Gastroesophageal sphincter (tissue), 4 donors: ENCODE data around the gene MPND. TPM values are rescaled to one million over a fixed set of nuclear protein-coding genes. Genes with fewer than 3 reads are reported as not detected.

Source experiments
- ATAC-seq: fragments of 150-250 bp; one replicate; pipeline ENCODE4 v1.9.1; 2016; ENCODE audit warnings: mild to moderate bottlenecking, moderate library complexity
- H3K27ac ChIP-seq, 4 donors: fragments of 200-600 bp; sonication (generic) in 3 of 4; 1 replicate in 3 of 4; 2 replicates in 1 of 4; pipeline ENCODE4 v1.5.1; 2016 to 2019
- H3K27me3 ChIP-seq: fragments of 200-600 bp; sonication (generic); one replicate; pipeline ENCODE4 v1.5.1; 2019
- H3K36me3 ChIP-seq, 2 donors: fragments of 200-600 bp; sonication (generic); one replicate each; pipeline ENCODE4 v1.5.1; 2019; ENCODE audit warnings: control low read depth in 1 of 2
- H3K4me1 ChIP-seq, 3 donors: fragments of 200-600 bp; sonication (generic); 1 replicate in 2 of 3; 2 replicates in 1 of 3; pipeline ENCODE4 v1.5.1; 2016 to 2019; ENCODE audit warnings: control low read depth in 2 of 3
- H3K4me3 ChIP-seq, 2 donors: fragments of 200-600 bp; sonication (generic); one replicate each; pipeline ENCODE4 v1.5.1; 2019; ENCODE audit warnings: mild to moderate bottlenecking in 1 of 2, moderate library complexity in 1 of 2
- H3K9me3 ChIP-seq, 3 donors: fragments of 200-600 bp; sonication (generic); one replicate each; pipeline ENCODE4 v1.5.1; 2017 to 2019; ENCODE audit warnings: control low read depth in 2 of 3
- CTCF ChIP-seq, 4 experiments: fragments of 200-600 bp in 2 of 4; fragments of 450-650 bp in 2 of 4; sonication (generic) in 1 of 4; IDR thresholded peaks; one replicate each; pipeline ENCODE4 v1.5.1; 2017 to 2019; ENCODE audit warnings: antibody characterized with exemption in 4 of 4, mild to moderate bottlenecking in 2 of 4, moderate library complexity in 2 of 4
- EP300 ChIP-seq: sonication (generic); formaldehyde crosslinking; IDR thresholded peaks from one replicate; pipeline ENCODE4 v1.6.1; 2017; ENCODE audit warnings: antibody characterized with exemption, mild to moderate bottlenecking
- POLR2A ChIP-seq, 2 donors: fragments of 450-650 bp; IDR thresholded peaks; one replicate each; pipeline ENCODE4 v1.6.1; 2017; ENCODE audit warnings: antibody characterized with exemption in 2 of 2, mild to moderate bottlenecking in 2 of 2, moderate library complexity in 1 of 2
- POLR2AphosphoS5 ChIP-seq: sonication (generic); formaldehyde crosslinking; IDR thresholded peaks from one replicate; pipeline ENCODE4 v1.6.1; 2017; ENCODE audit warnings: antibody characterized with exemption
- WGBS, 2 donors: methylation state at CpG; one replicate each; pipeline ENCODE4 v1.1.5; 2018; ENCODE audit warnings: low coverage in 1 of 2; 5-methylcytosine and 5-hydroxymethylcytosine counted together
- total RNA-seq, 4 donors: library from RNA; depleted of rRNA; stranded (reverse); fragments of >200 nt; gene quantifications; one replicate each; pipeline ENCODE4 v1.1.0, GENCODE V29; 2016

Gene MPND
- total RNA-seq, 4 donors from 2014 or later: 4.7 to 7.5 (median 6.0) TPM

GRCh38 chr19:4403005-4403761, 59.8 kb downstream of the MPND start:
- no peaks in the 10 kb centered on the region for H3K36me3 ChIP-seq
- no peak for TF ChIP-seq POLR2AphosphoS5
- TF ChIP-seq CTCF (IDR thresholded peaks at IDR 0.05): no peak
- 0 to 40% methylated on average over 4 to 5 of the region's 32 CpGs for WGBS, 2 donors
- peaks cover 0 to 44% (median 19%) of the 10 kb centered on the region in 3 donors for H3K4me1 ChIP-seq
- ATAC-seq: no peak
- no peaks in the 10 kb centered on the region for H3K9me3 ChIP-seq
- H3K27me3 ChIP-seq: no peaks in the 10 kb centered on the region
- H3K27ac ChIP-seq: peak overlapping the region in 3 of 4 donors; percentile 85 to 91 (median 90)
- peak overlapping the region; percentile 66 to 92 for H3K4me3 ChIP-seq

GRCh38 chr19:4405977-4406376, 62.6 kb downstream of the MPND start:
- H3K9me3 ChIP-seq: no peaks in the 10 kb centered on the region
- H3K4me1 ChIP-seq: peaks cover 0 to 23% (median 9%) of the 10 kb centered on the region in 3 donors
- H3K27ac ChIP-seq: no peak overlapping the region
- no peak overlapping the region for H3K4me3 ChIP-seq
- H3K27me3 ChIP-seq: no peaks in the 10 kb centered on the region
- ATAC-seq: no peak
- peaks cover 0 to 16% of the 10 kb centered on the region in 2 donors for H3K36me3 ChIP-seq
- 71 to 80% methylated on average over 2 to 8 of the region's 8 CpGs for WGBS, 2 donors
- TF ChIP-seq EP300 (no peak), POLR2A (IDR thresholded peaks at IDR 0.05) (no peak), POLR2AphosphoS5 (no peak), CTCF (IDR thresholded peaks at IDR 0.05) (no peak)

- no peaks in the 10 kb centered on the region for H3K27me3 ChIP-seq
- H3K36me3 ChIP-seq: peaks cover 0 to 16% of the 10 kb centered on the region in 2 donors
- TF ChIP-seq POLR2AphosphoS5 (no peak), POLR2A (IDR thresholded peaks at IDR 0.05) (no peak), EP300 (no peak), CTCF (IDR thresholded peaks at IDR 0.05) (no peak)
- WGBS, 2 donors: 92 to 93% methylated on average over 2 to 3 of the region's 7 CpGs
- H3K4me3 ChIP-seq: no peak overlapping the region
- no peak for ATAC-seq
- no peaks in the 10 kb centered on the region for H3K9me3 ChIP-seq
- H3K4me1 ChIP-seq: peaks cover 0 to 16% (median 8%) of the 10 kb centered on the region in 3 donors
- no peak overlapping the region for H3K27ac ChIP-seq
These were observed 63.3 kb downstream of the MPND start for GRCh38 chr19:4406626-4407025.

GRCh38 chr19:4409123-4409933, 66.0 kb downstream of the MPND start:
- H3K9me3 ChIP-seq: no peaks in the 10 kb centered on the region
- ATAC-seq: no peak
- no peaks in the 10 kb centered on the region for H3K27me3 ChIP-seq
- no peak for TF ChIP-seq POLR2A (IDR thresholded peaks at IDR 0.05)
- TF ChIP-seq CTCF (IDR thresholded peaks at IDR 0.05): no peak
- TF ChIP-seq EP300: no peak
- no peak for TF ChIP-seq POLR2AphosphoS5
- 91 to 97% methylated on average over 11 to 19 of the region's 23 CpGs for WGBS, 2 donors
- no peak overlapping the region for H3K27ac ChIP-seq
- peaks cover 0 to under 1% (median 0%) of the 10 kb centered on the region in 3 donors for H3K4me1 ChIP-seq
- H3K36me3 ChIP-seq: peaks cover 0 to 32% of the 10 kb centered on the region in 2 donors
- no peak overlapping the region for H3K4me3 ChIP-seq

Other genes starting within 250 kb of the MPND start
- 100 to 1,000 TPM in 1 of 4 donors, 10 to 100 TPM in 3; 53.3 to 112 (median 69.7) TPM for gene MAP2K2, start 219.4 kb upstream of the MPND start, total RNA-seq
- not detected for gene CREB3L3, start 189.9 kb upstream of the MPND start, total RNA-seq
- 10 to 100 TPM; 10.0 to 35.0 (median 27.1) TPM for gene SIRT6, start 161.0 kb upstream of the MPND start, total RNA-seq
- gene ANKRD24, start 160.9 kb upstream of the MPND start, total RNA-seq: 1 to 10 TPM in 3 of 4 donors, under 1 TPM in 1; 0.12 to 2.6 (median 1.2) TPM
- 1 to 10 TPM in 1 of 4 donors, under 1 TPM in 2, not detected in 1; 0.54 to 8.2 (median 0.96) TPM for gene EBI3, start 114.0 kb upstream of the MPND start, total RNA-seq
- gene YJU2, start 96.5 kb upstream of the MPND start, total RNA-seq: 10 to 100 TPM; 20.0 to 24.6 (median 21.6) TPM
- gene SHD, start 64.3 kb upstream of the MPND start, total RNA-seq: not detected
- gene TMIGD2, start 41.2 kb upstream of the MPND start, total RNA-seq: under 1 TPM in 2 of 4 donors, not detected in 2; 0.35 to 0.67 TPM
- gene FSD1, start 39.0 kb upstream of the MPND start, total RNA-seq: under 1 TPM in 1 of 4 donors, not detected in 3; 0.67 TPM
- 1 to 10 TPM in 3 of 4 donors, not detected in 1; 1.4 to 5.6 (median 4.9) TPM for gene STAP2, start 4.7 kb upstream of the MPND start, total RNA-seq
- gene SH3GL1, start 57.0 kb downstream of the MPND start, total RNA-seq: 10 to 100 TPM; 48.2 to 67.7 (median 53.0) TPM
- 10 to 100 TPM in 1 of 4 donors, 1 to 10 TPM in 3; 2.4 to 11.9 (median 7.4) TPM for gene CHAF1A, start 59.1 kb downstream of the MPND start, total RNA-seq
- 100 to 1,000 TPM in 1 of 4 donors, 10 to 100 TPM in 3; 62.6 to 130 (median 80.6) TPM for gene UBXN6, start 114.2 kb downstream of the MPND start, total RNA-seq
- 10 to 100 TPM; 33.3 to 49.5 (median 36.2) TPM for gene HDGFL2, start 128.7 kb downstream of the MPND start, total RNA-seq
- gene PLIN4, start 174.9 kb downstream of the MPND start, total RNA-seq: 100 to 1,000 TPM in 1 of 4 donors, 10 to 100 TPM in 3; 66.0 to 145 (median 87.5) TPM
- gene PLIN5, start 191.7 kb downstream of the MPND start, total RNA-seq: 10 to 100 TPM in 2 of 4 donors, 1 to 10 TPM in 1, under 1 TPM in 1; 0.49 to 24.3 (median 11.2) TPM
- gene LRG1, start 196.5 kb downstream of the MPND start, total RNA-seq: 1 to 10 TPM in 2 of 4 donors, not detected in 2; 2.1 to 8.5 TPM
- gene SEMA6B, start 216.1 kb downstream of the MPND start, total RNA-seq: 10 to 100 TPM in 1 of 4 donors, 1 to 10 TPM in 3; 2.0 to 12.4 (median 7.3) TPM